ENCODE results near the gene GRK4. TPM values are rescaled to one million over a fixed set of nuclear protein-coding genes. Genes with fewer than 3 reads are reported as not detected.

GRK4 gene
- total RNA-seq, 1 experiment from 2014 or later: 4.2 TPM

- Histone ChIP-seq H3K27me3 (ENCODE audit: insufficient read depth, low read length) (no peaks in the 10 kb centered on the region), H3K9me2 (ENCODE audit: insufficient read depth) (no peaks in the 10 kb centered on the region), H3K4me3 (replicated peaks in 1 of 2; ENCODE audit: low read depth in 1 of 2, low read length in 2 of 2) (no peak overlapping the region), H3K79me2 (ENCODE audit: insufficient read depth, low read length) (no peaks in the 10 kb centered on the region), H3K36me3 (ENCODE audit: control insufficient read depth in 1 of 2, insufficient read depth in 2 of 2, low read length in 2 of 2) (no peaks in the 10 kb centered on the region), H3K27ac (ENCODE audit: low read depth, low read length) (no peak overlapping the region), H2AFZ (ENCODE audit: low read depth, low read length, poor library complexity, severe bottlenecking) (no peak overlapping the region), H3K9ac (ENCODE audit: low read length) (no peak overlapping the region), H3K9me3 (ENCODE audit: control insufficient read depth in 1 of 2, insufficient read depth in 1 of 2, low read depth in 1 of 2, low read length in 2 of 2) (no peaks in the 10 kb centered on the region), H3K4me2 (ENCODE audit: low read length) (no peak overlapping the region), H4K20me1 (ENCODE audit: insufficient read depth) (no peaks in the 10 kb centered on the region), H3K4me1 (ENCODE audit: control insufficient read depth in 1 of 2, insufficient read depth in 2 of 2, low read length in 2 of 2) (no peaks in the 10 kb centered on the region)
- intact Hi-C loops (cut with micrococcal nuclease): no loop called here
- ChIA-PET RAD21 (ENCODE audit: low non-redundant PET in 1 of 2, low total read pairs in 2 of 2, uncharacterized antibody in 2 of 2, unreplicated experiment in 2 of 2) (no interaction called here), POLR2A (no interaction called here), CTCF (no interaction called here)
- ATAC-seq (no peak), DNase-seq (ENCODE audit: low read depth, low spot score) (no peak)
- no TSS peak for BruUV-seq (replicated peaks)
- no peak for TF ChIP-seq FOSL1 (IDR thresholded peaks at IDR 0.05; ENCODE audit: low read depth)
- no peak for TF ChIP-seq POLR2AphosphoS5 (IDR thresholded peaks at IDR 0.05; ENCODE audit: low read depth, low read length)
- no peak for TF ChIP-seq CBX3 (IDR thresholded peaks at IDR 0.05; ENCODE audit: low read depth)
- no peak for TF ChIP-seq POLR2A (IDR thresholded peaks at IDR 0.05; ENCODE audit: borderline replicate concordance, extremely low read depth, insufficient read depth, insufficient read length)
- no peak for TF ChIP-seq ELF1 (IDR thresholded peaks at IDR 0.05; ENCODE audit: borderline replicate concordance, low read depth)
- TF ChIP-seq, protein P1, sequence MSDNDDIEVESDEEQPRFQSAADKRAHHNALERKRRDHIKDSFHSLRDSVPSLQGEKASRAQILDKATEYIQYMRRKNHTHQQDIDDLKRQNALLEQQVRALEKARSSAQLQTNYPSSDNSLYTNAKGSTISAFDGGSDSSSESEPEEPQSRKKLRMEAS (IDR thresholded peaks at IDR 0.05): no peak
- no peak for TF ChIP-seq TCF7L2 (IDR thresholded peaks at IDR 0.05; ENCODE audit: borderline replicate concordance, extremely low read depth, insufficient read depth, insufficient read length)
Observed at GRCh38 chr4:3017504-3017903, 54.1 kb downstream of the GRK4 start.

DNA sequence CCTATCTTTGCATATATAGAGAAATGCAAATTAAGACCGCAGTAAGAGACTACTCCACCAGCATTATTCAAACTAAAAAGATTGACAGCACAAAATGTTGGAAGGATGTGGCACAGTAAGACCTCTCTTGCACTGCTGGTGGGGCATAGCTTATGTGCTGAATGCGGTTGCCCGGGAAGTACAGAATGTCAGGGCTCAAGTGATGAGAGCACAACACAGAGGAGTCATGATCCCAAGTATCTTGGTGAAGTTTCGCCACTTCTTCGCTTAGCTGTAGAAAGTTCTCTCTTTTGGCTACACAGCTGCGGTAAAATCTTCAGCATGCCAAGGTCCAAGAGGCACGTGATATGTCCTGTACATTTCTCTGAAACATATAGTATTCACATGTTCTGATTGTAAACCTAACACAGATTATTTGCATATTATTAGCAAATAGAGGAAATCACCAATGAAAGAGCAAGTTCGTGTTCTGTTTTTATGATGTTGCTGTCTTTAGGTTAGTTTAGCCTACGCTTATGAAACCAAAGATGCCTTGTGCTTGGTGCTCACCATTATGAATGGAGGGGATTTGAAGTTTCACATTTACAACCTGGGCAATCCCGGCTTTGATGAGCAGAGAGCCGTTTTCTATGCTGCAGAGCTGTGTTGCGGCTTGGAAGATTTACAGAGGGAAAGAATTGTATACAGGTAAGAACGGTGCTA lies 55.9 kb downstream of the GRK4 start:
- TF ChIP-seq ELF1 (IDR thresholded peaks at IDR 0.05; ENCODE audit: borderline replicate concordance, low read depth) (no peak), YY1 (IDR thresholded peaks at IDR 0.05; ENCODE audit: extremely low read depth, insufficient replicate concordance, low read depth, low read length) (no peak), POLR2A (IDR thresholded peaks at IDR 0.05; ENCODE audit: borderline replicate concordance, extremely low read depth, insufficient read depth, insufficient read length) (no peak), EGR1 (IDR thresholded peaks at IDR 0.05; ENCODE audit: low read depth) (no peak), RAD21 (IDR thresholded peaks at IDR 0.05; ENCODE audit: low read depth) (no peak), CBX3 (IDR thresholded peaks at IDR 0.05; ENCODE audit: low read depth) (no peak), POLR2AphosphoS5 (IDR thresholded peaks at IDR 0.05; ENCODE audit: low read depth, low read length) (no peak), EZH2 (IDR thresholded peaks at IDR 0.05) (no peak), EZH2phosphoT487 (IDR thresholded peaks at IDR 0.05; ENCODE audit: borderline replicate concordance) (no peak), FOSL1 (IDR thresholded peaks at IDR 0.05; ENCODE audit: low read depth) (no peak), TCF7L2 (IDR thresholded peaks at IDR 0.05; ENCODE audit: borderline replicate concordance, extremely low read depth, insufficient read depth, insufficient read length) (no peak)
- TF ChIP-seq, protein P2, sequence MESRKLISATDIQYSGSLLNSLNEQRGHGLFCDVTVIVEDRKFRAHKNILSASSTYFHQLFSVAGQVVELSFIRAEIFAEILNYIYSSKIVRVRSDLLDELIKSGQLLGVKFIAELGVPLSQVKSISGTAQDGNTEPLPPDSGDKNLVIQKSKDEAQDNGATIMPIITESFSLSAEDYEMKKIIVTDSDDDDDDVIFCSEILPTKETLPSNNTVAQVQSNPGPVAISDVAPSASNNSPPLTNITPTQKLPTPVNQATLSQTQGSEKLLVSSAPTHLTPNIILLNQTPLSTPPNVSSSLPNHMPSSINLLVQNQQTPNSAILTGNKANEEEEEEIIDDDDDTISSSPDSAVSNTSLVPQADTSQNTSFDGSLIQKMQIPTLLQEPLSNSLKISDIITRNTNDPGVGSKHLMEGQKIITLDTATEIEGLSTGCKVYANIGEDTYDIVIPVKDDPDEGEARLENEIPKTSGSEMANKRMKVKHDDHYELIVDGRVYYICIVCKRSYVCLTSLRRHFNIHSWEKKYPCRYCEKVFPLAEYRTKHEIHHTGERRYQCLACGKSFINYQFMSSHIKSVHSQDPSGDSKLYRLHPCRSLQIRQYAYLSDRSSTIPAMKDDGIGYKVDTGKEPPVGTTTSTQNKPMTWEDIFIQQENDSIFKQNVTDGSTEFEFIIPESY (IDR thresholded peaks at IDR 0.05; ENCODE audit: extremely low read depth, insufficient replicate concordance, low read length): no peak
- TF ChIP-seq, protein P1 (IDR thresholded peaks at IDR 0.05): no peak
- H3K9me3 ChIP-seq (ENCODE audit: control insufficient read depth in 1 of 2, insufficient read depth in 1 of 2, low read depth in 1 of 2, low read length in 2 of 2): peaks cover 4 to 5% of the 10 kb centered on the region in 2 experiments; a peak in 1 of 4 replicates
- intact Hi-C loops (cut with micrococcal nuclease): no loop called here

More for the DNA sequence above, 55.9 kb downstream of the GRK4 start:
- RAD21 ChIA-PET (ENCODE audit: low non-redundant PET in 1 of 2, low total read pairs in 2 of 2, uncharacterized antibody in 2 of 2, unreplicated experiment in 2 of 2): no interaction called here
- POLR2A ChIA-PET: no interaction called here
- no peak overlapping the region for H3K4me3 ChIP-seq (replicated peaks in 1 of 2; ENCODE audit: low read depth in 1 of 2, low read length in 2 of 2)
- no peak overlapping the region for H3K27ac ChIP-seq (ENCODE audit: low read depth, low read length)
- no peak overlapping the region for H3K4me2 ChIP-seq (ENCODE audit: low read length)
- H3K4me1 ChIP-seq (ENCODE audit: control insufficient read depth in 1 of 2, insufficient read depth in 2 of 2, low read length in 2 of 2): no peaks in the 10 kb centered on the region
- no peak for ATAC-seq
- no peak for DNase-seq (ENCODE audit: low read depth, low spot score)
- no peak overlapping the region for H3K9ac ChIP-seq (ENCODE audit: low read length)
- H3K9me2 ChIP-seq (ENCODE audit: insufficient read depth): no peaks in the 10 kb centered on the region
- H3K79me2 ChIP-seq (ENCODE audit: insufficient read depth, low read length): no peaks in the 10 kb centered on the region
- no peaks in the 10 kb centered on the region for H3K36me3 ChIP-seq (ENCODE audit: control insufficient read depth in 1 of 2, insufficient read depth in 2 of 2, low read length in 2 of 2)
- no peak overlapping the region for H2AFZ ChIP-seq (ENCODE audit: low read depth, low read length, poor library complexity, severe bottlenecking)
- H3K27me3 ChIP-seq (ENCODE audit: insufficient read depth, low read length): no peaks in the 10 kb centered on the region
- CTCF ChIA-PET: no interaction called here
- no peaks in the 10 kb centered on the region for H4K20me1 ChIP-seq (ENCODE audit: insufficient read depth)
- BruUV-seq (replicated peaks): no TSS peak
